ENCODE results near the gene S100A9. TPM values are rescaled to one million over a fixed set of nuclear protein-coding genes. Genes with fewer than 3 reads are reported as not detected.

The S100A9 gene
- total and polyA plus RNA-seq, 2 of the 8 experiments (the other 6 are each of a cell fraction or from before 2014, with no cell fraction given): not detected

GRCh38 chr1:153350321-153350957 lies 7.2 kb upstream of the S100A9 start:
- H3K79me2 ChIP-seq (ENCODE audit: control insufficient read depth in 1 of 2, insufficient read depth in 2 of 2, low read length in 2 of 2): no peaks in the 10 kb centered on the region
- TF ChIP-seq KDM1A (IDR thresholded peaks at IDR 0.05; ENCODE audit: borderline replicate concordance, low read length) (no peak), SP4 (IDR thresholded peaks at IDR 0.05; ENCODE audit: low read length) (no peak), TBP (IDR thresholded peaks at IDR 0.05; ENCODE audit: low read depth, low read length) (no peak), JUND (IDR thresholded peaks at IDR 0.05; ENCODE audit: low read length) (no peak), TAF1 (IDR thresholded peaks at IDR 0.05; ENCODE audit: low read depth, low read length) (no peak), ATF2 (IDR thresholded peaks at IDR 0.05; ENCODE audit: low read length) (no peak), MAFK (IDR thresholded peaks at IDR 0.05; ENCODE audit: low read depth, low read length) (no peak), CHD1 (IDR thresholded peaks at IDR 0.05; ENCODE audit: low read depth, low read length) (no peak)

More at GRCh38 chr1:153350321-153350957, 7.2 kb upstream of the S100A9 start:
- Histone ChIP-seq H2BK5ac (ENCODE audit: low read depth, low read length) (no peak overlapping the region), H4K5ac (ENCODE audit: insufficient read length, low read depth, low read length) (no peak overlapping the region), H2BK20ac (ENCODE audit: low read length) (no peak overlapping the region), H2BK120ac (replicated peaks; ENCODE audit: low read depth, low read length) (no peak overlapping the region), H2BK15ac (ENCODE audit: low read length) (no peak overlapping the region), H3K23me2 (ENCODE audit: low read depth, low read length) (no peaks in the 10 kb centered on the region), H2BK12ac (ENCODE audit: low read depth, low read length) (no peak overlapping the region), H4K91ac (replicated peaks; ENCODE audit: insufficient read length, low read length) (no peak overlapping the region), H4K8ac (ENCODE audit: extremely low read depth, insufficient read depth, low read length) (no peak overlapping the region), H2AFZ (ENCODE audit: low read length) (no peak overlapping the region), H3K27me3 (replicated peaks in 1 of 4; ENCODE audit: control insufficient read depth in 3 of 4, extremely low read depth in 1 of 4, insufficient read depth in 3 of 4, low read length in 3 of 4) (no peaks in the 10 kb centered on the region), H3K9me3 (ENCODE audit: insufficient read depth in 2 of 2, low read depth in 1 of 2, low read length in 1 of 2) (no peaks in the 10 kb centered on the region), H3K18ac (ENCODE audit: extremely low read depth, low read length) (no peak overlapping the region), H2AK5ac (ENCODE audit: low read depth, low read length) (no peak overlapping the region), H3K79me1 (ENCODE audit: low read depth, low read length) (no peaks in the 10 kb centered on the region), H3K9ac (replicated peaks in 1 of 4; ENCODE audit: extremely low read depth in 1 of 4, low read depth in 3 of 4, low read length in 3 of 4) (no peak overlapping the region), H3K4me2 (ENCODE audit: insufficient read depth in 1 of 2, low read depth in 2 of 2, low read length in 2 of 2) (no peak overlapping the region), H3K36me3 (ENCODE audit: control insufficient read depth in 2 of 4, insufficient read depth in 4 of 4, low read length in 3 of 4) (no peaks in the 10 kb centered on the region), H4K20me1 (replicated peaks in 1 of 2; ENCODE audit: control insufficient read depth in 1 of 2, insufficient read depth in 2 of 2, low read length in 2 of 2) (no peaks in the 10 kb centered on the region), H3K27ac (ENCODE audit: low read depth, low read length) (no peak overlapping the region), H3K4me1 (replicated peaks in 1 of 4; ENCODE audit: control insufficient read depth in 3 of 4, insufficient read depth in 4 of 4, low read length in 3 of 4) (no peaks in the 10 kb centered on the region), H3K56ac (replicated peaks; ENCODE audit: insufficient read length, low read depth, low read length) (no peak overlapping the region), H3K23ac (ENCODE audit: insufficient read length) (no peak overlapping the region), H3K4me3 (ENCODE audit: extremely low read depth in 1 of 4, insufficient read depth in 2 of 4, low read depth in 3 of 4, low read length in 4 of 4) (no peak overlapping the region), H3K14ac (ENCODE audit: insufficient read length) (no peak overlapping the region), H3K4ac (replicated peaks; ENCODE audit: insufficient read length, low read depth, low read length) (no peak overlapping the region)
- FAIRE-seq (no peak), DNase-seq (ENCODE audit: low read depth in 1 of 2, low spot score in 2 of 2) (peak in 1 of 2 experiments; percentile 35)
- ChIA-PET POLR2A (ENCODE audit: partially characterized antibody) (no interaction called here), CTCF (ENCODE audit: partially characterized antibody) (interaction anchor here (1.9 to 8.5 kb wide), 3 partner anchors 12 to 277 kb away, joined by 5 to 360 read pairs (median 15); partner anchors contain the start of gene S100A13)
- 56% methylated on average over 1 of the region's 1 CpG; no CpG with 5 or more reads in 1 of the 2 experiments for WGBS, 2 experiments (ENCODE audit: extremely low coverage in 1 of 2, insufficient coverage in 1 of 2, insufficient read length in 1 of 2, insufficient replicate concordance in 2 of 2, low coverage in 1 of 2, low lambda C conversion rate in 2 of 2, missing lambda C conversion rate in 1 of 2)
